Colon (tissue), 2 donors: ENCODE data around the gene CLIP1.
"Not testable (repeated sequence)": the region's sequence is repeated elsewhere in the genome, so short reads cannot be mapped to it uniquely, and the experiment has no call there.

Experiments used
- FAIRE-seq: peaks from 2 replicates; lab custom pipeline; 2012; peaks lifted over from hg19 to GRCh38; lab: Jason Lieb, UNC
- donor health status: control.
- donor health status: control.

Gene CLIP1

GRCh38 chr12:122435186-122435585, 12.7 kb upstream of the CLIP1 start:
- FAIRE-seq, result no peak

GRCh38 chr12:122429043-122429442, 6.6 kb upstream of the CLIP1 start:
- not testable (repeated sequence) for FAIRE-seq

DNA sequence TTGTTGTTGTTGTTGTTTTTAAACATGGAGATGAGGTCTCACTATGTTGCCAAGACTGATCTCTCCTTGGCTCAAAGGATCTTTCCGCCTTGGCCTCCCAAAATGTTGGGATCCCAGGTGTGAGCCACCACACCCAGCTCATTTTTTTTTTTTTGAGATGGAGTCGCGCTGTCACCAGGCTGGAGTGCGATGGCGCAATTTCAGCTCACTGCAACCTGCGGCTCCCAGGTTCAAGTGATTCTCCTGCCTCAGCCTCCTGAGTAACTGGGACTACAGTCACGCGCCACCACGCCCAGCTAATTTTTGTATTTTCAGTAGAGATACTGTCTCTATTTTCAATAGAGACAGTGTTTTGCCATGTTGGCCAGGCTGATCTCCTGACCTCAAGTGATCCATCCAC, 4.9 kb upstream of the CLIP1 start:
- no peak for FAIRE-seq

GRCh38 chr12:122423258-122424165, 1.0 kb upstream of the CLIP1 start:
- FAIRE-seq, result no peak

DNA sequence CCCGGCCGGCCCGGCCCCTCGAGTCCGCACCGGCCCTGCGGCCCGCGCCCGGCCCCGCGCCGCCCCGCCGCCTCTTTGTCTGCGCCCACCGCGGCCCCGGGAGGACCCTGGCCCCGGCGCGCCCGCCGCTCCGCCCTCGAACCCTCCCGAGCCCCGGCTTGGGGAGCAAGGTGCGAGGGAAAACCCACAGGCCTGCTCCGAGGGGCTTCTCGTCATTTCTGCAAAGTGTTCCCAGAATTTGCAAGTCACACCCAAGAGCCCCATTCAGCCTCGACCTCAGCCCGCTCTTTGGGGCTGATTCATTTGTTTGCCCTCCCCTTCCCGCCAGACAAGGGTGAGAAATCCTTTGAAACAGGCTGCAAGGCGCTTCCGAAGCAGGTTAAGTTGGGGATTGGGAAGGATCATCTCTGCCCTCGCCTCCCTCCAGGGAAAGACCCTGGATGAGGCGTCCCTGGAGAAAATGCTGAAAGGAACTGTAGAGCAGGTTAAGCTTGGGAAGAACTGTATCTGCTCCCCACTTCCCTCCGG, 325 bp upstream of the CLIP1 start:
- FAIRE-seq, result no peak

DNA sequence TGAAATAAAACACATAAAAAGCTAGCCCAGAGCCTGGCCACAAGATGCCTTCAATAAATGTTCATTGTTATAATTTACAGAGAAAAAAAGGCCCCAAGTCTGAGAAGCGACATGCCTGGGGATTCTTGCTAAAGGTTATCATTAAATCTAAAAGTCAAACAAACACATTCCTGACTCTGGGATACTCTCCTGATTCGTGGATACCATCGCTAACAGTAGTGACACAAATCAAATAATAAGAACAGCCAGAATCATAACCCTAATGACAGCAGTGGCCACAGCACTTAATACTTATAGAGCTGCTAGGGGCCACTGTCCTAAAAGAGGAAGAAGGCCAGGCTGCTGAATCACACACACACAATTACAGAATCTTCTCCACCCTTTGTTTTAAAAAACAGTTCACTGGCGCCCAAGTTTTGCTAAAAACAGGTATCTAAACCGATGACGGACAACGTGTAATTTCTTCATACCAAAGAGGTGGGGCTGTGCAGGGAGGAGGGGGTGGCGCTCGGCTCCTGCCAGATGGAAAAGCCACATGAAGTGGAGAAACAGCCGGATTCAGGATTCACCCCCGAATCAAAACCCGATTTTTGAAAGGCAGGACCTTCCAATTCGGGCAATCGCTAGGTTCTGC, 1.2 kb downstream of the CLIP1 start:
- FAIRE-seq, result no peak

GRCh38 chr12:122420471-122421162, 1.9 kb downstream of the CLIP1 start:
- no peak for FAIRE-seq

GRCh38 chr12:122419094-122419493, 3.4 kb downstream of the CLIP1 start:
- not testable (repeated sequence) for FAIRE-seq

GRCh38 chr12:122415665-122416064, 6.8 kb downstream of the CLIP1 start:
- not testable (repeated sequence) for FAIRE-seq

- FAIRE-seq, result no peak
Observed at GRCh38 chr12:122413516-122414404, 8.7 kb downstream of the CLIP1 start.

DNA sequence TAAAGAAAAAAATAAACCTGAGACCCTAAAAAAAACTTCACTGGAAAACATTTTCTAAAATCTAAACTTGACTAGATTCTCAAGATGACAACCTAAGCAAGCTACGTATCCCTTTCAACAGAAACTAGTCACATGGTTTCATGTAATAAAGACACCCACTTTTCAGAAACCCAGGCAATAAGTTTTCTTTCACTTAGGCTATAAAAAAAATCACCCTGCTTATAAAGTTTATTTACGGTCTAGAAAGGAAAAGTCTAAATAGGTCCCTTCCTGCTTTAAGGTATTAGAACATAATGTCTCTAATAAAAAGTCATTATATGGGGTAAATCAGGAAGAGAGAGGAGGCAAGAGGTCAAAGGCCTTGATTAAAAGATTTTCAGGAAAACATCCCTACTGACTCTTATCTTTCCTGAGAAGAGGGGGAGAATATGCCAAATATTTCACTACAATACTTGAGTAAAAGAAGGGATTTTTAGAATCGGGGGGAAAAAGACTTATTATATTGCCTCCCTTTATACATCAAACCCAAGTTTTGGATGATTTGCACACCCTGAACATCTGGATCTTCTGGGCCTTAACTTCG, 9.5 kb downstream of the CLIP1 start:
- FAIRE-seq, result no peak

- FAIRE-seq, result no peak
Observed at GRCh38 chr12:122411537-122411936, 10.9 kb downstream of the CLIP1 start.

GRCh38 chr12:122407208-122407607, 15.3 kb downstream of the CLIP1 start:
- FAIRE-seq, result no peak

GRCh38 chr12:122406701-122407164, 15.7 kb downstream of the CLIP1 start:
- FAIRE-seq, result no peak

DNA sequence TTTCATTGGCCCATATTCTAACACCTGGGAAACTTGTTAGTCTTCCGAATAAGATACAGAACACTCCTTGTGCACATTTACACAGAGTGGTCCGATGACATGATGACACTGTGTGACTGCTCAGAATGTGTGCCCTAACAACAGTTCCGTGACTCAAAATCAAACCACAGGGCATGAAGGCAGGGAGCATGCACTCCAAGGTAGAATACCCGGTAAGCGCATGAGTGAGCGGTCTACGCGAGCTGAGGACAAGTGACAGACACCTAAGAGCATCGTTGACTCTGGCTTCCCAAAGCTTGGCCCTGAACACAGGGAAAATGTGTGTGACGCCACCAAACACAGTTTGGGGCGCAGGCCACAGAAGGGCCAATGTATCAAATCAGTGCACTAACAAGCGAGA, 18.6 kb downstream of the CLIP1 start:
- no peak for FAIRE-seq

- no peak for FAIRE-seq
Observed at GRCh38 chr12:122403115-122403770, 19.2 kb downstream of the CLIP1 start.

DNA sequence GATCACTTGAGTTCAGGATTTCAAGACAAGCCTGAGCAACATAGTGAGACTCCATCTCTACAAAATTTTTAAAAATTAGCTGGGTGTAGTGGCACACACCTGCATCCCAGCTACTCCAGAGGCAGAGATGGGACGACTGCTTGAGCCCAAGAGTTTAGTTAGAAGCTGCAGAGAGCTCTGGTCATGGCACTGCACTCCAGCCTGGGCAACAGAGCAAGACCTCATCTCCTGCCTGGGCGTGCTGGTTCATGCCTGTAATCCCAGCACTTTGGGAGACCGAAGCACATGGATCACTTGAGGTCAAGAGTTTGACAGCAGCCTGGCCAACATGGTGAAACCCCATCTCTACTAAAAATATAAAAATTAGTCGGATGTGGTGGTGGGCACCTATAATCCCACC, 20.2 kb downstream of the CLIP1 start:
- no peak for FAIRE-seq

- no peak for FAIRE-seq
Observed at GRCh38 chr12:122399592-122400373, 22.7 kb downstream of the CLIP1 start.

DNA sequence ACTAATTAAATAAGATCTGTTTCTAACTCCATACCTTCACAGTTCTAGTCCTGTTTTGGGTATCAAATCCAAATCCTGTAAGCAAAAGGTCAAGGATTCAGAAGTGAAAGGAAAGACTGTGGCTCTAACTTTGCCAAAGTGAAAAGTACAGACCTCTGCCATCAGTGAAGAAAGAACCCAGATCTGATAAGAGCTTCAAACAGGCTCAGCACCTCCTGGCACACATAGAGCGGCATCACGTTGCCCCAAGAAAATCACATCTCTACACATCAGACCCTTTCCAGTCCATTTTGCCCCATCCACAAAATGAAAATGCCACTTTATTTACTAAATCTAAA, 23.2 kb downstream of the CLIP1 start:
- FAIRE-seq, result no peak

GRCh38 chr12:122397981-122398380, 24.5 kb downstream of the CLIP1 start:
- not testable (repeated sequence) for FAIRE-seq
